ENCODE results near the gene FAM237A.

Gene FAM237A

GRCh38 chr2:206642075-206643025 lies at the start of gene FAM237A:
FAM237A (plus strand) TSS chr2:206642487; CDS start chr2:206644237, 1,750 bp downstream.
- peak; percentile 1 for DNase-seq (ENCODE audit: low spot score)

- peak; percentile 69 for DNase-seq (ENCODE audit: low spot score)
These were observed 44.5 kb upstream of the FAM237A start for GRCh38 chr2:206597717-206598218.

GRCh38 chr2:206603243-206603642 lies 39.0 kb upstream of the FAM237A start:
- no peak for DNase-seq (ENCODE audit: low spot score)

DNA sequence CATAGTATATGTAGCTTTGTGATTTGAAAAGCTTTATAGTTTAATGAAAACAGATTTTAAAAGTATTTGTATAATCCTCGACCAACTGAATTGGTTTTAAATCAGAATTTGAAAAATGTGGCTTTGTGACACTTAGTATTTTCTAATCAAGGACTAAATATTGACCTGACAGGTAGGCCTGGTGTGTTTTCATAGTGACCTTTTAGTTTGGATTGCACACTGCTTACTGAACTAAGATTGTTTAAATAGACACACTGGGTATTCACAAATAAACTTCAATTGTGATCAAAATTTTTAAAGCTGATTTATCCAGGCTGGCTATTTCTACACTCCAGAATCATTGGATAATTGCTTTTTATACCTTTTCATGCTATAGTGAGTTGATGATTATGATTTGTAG lies 31.8 kb upstream of the FAM237A start:
- DNase-seq (ENCODE audit: low spot score): no peak

- DNase-seq (ENCODE audit: low spot score): no peak
These were observed 31.1 kb upstream of the FAM237A start for GRCh38 chr2:206611191-206611590.

GRCh38 chr2:206611736-206612135 lies 30.6 kb upstream of the FAM237A start:
- no peak for DNase-seq (ENCODE audit: low spot score)

DNA sequence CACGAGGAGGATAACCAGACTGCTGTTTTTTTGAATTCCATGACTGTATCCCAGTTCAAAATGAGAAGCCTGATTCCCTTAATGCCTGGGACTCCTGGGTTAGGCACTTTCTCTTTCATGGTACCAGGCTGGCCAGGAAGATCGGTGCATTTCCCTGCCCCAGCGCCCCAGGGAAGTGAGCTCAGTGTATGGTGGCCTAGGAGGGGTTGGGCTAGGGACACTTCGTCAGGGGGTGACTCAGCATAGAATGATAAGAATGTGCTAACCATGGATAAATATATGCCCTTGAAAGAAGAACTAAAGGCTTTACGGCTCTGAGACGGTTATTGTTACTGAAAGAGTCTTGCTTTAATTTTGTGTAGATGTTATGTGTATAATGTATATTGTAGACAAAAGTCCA lies 27.5 kb upstream of the FAM237A start:
- no peak for DNase-seq (ENCODE audit: low spot score)

- DNase-seq (ENCODE audit: low spot score): no peak
These were observed 26.7 kb upstream of the FAM237A start for GRCh38 chr2:206615417-206616089.

DNA sequence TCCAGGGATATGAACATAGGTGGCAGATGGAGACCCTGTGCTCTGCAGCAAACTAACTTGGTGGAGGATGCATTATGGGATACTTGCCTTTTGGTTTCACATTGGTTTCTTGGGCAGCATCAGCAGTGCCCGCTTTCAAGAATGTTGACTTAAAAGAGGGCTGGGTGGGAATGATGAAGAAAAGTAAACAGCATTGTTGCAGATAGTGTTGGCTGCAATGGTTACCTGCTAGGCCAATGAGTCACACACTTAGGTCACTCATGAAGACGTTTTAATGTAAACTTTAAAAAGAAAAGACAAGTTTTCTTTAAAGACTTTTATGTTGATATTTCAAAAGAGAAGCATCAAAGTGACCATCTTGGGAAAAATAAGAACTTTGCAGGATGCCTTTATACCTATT lies 26.1 kb upstream of the FAM237A start:
- no peak for DNase-seq (ENCODE audit: low spot score)

- no peak for DNase-seq (ENCODE audit: low spot score)
These were observed 23.3 kb upstream of the FAM237A start for GRCh38 chr2:206619011-206619410.

GRCh38 chr2:206626108-206626507 lies 16.2 kb upstream of the FAM237A start:
- no peak for DNase-seq (ENCODE audit: low spot score)

- no peak for DNase-seq (ENCODE audit: low spot score)
These were observed 14.7 kb upstream of the FAM237A start for GRCh38 chr2:206627632-206628031.

- DNase-seq (ENCODE audit: low spot score): no peak
These were observed 10.9 kb upstream of the FAM237A start for GRCh38 chr2:206631340-206631739.

DNA sequence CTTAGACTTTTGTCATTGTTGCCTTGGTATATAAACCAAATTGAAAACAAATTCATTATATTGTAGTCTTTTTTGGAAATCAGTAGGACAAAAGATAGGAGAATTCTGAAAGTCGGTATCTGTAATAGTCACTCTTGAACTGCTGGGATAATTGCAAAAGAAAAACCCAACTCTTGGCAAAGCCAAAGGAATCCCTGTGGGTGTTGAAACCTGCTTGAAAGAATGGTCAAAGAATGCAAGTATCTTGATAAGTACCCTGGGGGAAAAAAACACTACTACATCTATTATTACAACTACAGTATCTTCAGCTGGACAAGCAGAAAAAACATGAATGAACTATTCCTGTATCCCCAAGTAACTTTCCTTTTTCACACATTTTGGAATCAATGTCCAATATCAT lies 7.3 kb upstream of the FAM237A start:
- no peak for DNase-seq (ENCODE audit: low spot score)

DNA sequence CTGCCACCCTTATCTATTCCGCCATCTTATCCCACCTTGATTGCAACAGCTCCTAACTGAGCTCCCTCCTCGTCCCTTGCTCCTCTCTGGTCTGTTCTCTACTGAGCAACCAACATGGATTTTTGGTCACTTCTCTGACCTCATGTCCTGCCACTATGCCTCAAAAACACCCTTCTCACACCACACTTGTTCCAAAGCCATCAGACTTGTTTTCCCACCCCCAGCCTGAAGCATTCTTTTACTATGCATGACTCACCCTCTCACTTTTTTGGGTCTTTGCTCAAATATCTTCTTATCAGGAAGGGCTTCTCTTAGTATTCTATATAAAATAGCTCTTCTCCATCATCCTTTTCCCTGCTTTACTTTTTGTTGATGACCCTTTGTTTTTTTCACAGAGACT lies 2.7 kb upstream of the FAM237A start:
- DNase-seq (ENCODE audit: low spot score): no peak

- no peak for DNase-seq (ENCODE audit: low spot score)
These were observed 1.1 kb upstream of the FAM237A start for GRCh38 chr2:206641226-206641625.

- no peak for DNase-seq (ENCODE audit: low spot score)
These were observed 5.7 kb downstream of the FAM237A start for GRCh38 chr2:206647985-206648384.

- DNase-seq (ENCODE audit: low spot score): no peak
These were observed 14.8 kb downstream of the FAM237A start for GRCh38 chr2:206657087-206657486.

- no peak for DNase-seq (ENCODE audit: low spot score)
These were observed 23.0 kb downstream of the FAM237A start for GRCh38 chr2:206665251-206665650.

GRCh38 chr2:206670531-206671319 lies 28.4 kb downstream of the FAM237A start:
- DNase-seq (ENCODE audit: low spot score): no peak

DNA sequence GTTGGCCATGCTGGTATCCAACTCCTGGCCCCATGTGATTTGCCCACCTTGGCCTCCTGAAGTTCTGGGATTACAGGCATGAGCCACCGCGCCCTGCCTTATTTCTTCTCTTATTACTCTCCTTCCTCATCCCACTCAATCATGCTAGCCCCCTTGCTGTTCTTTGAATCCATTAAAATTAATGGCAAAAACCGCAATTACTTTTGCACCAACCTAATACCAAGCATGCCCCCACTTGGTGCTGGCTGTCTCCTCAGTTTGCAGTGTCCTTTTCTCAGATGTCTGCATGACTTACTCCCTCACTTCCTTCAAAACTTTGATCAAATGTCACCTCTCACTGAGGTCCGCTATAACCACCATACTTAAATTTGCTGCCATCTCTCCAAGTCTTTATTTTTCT lies 41.3 kb downstream of the FAM237A start:
- no peak for DNase-seq (ENCODE audit: low spot score)

GRCh38 chr2:206688453-206688852 lies 46.2 kb downstream of the FAM237A start:
- no peak for DNase-seq (ENCODE audit: low spot score)

Measured in putamen (tissue), 1 donor.